ENCODE measurements around the gene GUCD1.

Gene GUCD1

DNA sequence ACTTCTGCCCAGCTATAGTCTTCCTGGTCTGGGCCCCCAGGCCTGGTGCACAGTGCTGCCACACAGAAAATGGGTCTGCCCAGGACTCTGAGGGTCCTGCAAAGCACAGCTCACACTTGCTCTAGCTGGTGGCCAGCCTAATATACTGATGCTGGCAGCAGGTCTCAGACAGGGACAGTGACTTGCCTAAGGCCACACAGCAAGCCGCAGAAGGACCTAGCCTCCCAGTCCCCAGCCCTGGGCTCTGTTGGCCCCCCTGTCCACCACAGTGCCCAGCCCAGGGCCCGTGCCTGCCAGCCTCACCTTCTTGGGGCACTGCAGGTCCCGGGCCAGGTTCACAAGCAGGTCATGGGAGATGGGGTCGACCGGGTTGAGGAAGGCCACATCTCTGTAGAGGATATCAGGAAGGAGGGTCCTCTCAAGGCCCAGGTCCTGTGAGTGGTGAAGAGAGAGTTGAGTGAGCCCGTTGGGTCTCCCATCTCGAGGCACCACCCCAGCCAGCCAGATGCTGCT lies 34.6 kb upstream of the GUCD1 start:
- DNase-seq, result no peak

DNA sequence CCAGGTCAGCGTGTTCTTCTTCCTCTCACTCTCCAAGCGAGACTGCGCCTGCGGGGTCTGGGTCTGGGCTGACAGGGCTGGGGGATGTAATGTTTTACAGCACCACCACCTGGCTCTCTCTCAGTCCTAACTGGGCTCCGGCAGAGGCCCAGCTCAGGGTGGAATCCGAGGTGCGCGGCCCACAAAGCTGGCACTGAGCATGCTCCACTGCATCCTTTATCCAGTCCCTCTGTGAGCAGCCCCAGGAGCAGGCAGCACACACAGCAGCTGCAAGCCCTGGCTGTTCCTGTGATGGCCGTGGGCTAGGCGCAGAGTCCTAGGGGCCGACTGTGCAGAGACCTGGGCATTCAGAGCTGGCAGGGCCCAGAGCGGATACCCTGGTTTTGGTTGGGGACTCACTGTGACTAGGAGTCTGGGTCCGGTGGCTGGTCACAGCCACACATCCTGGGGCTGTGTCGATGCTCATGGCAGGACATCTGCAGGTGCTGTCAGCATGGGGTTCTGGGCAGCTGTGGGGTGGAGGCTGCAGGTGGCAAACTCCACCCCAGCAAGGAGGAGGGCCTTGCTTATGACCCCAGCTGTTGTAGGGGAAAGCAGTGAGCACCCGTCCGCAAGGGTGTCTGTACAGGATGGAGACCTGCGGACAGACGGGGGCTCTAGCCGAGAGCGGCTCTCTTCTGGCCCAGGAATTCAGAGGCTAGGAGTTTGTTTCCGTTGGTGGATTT lies 34.0 kb upstream of the GUCD1 start:
- DNase-seq, result no peak

DNA sequence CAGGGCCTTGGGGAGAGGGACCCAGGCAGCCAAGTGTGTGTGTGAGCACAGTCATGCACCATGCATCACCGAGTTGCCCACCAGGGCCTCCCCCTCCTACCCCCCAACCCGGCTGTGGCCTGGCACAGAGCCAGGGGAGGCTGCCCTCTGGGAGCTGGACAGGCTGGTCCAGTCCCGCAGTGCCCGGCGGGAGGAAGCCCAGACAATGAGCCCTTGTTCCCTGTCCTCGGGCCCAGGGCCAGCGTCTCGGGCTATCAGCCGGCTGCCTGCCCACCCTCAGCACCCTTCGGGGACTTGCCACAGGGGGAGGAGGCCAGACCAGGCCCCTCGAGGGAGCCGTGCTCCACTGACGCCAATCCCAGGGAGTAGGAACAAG lies 33.4 kb upstream of the GUCD1 start:
- DNase-seq, result no peak

DNA sequence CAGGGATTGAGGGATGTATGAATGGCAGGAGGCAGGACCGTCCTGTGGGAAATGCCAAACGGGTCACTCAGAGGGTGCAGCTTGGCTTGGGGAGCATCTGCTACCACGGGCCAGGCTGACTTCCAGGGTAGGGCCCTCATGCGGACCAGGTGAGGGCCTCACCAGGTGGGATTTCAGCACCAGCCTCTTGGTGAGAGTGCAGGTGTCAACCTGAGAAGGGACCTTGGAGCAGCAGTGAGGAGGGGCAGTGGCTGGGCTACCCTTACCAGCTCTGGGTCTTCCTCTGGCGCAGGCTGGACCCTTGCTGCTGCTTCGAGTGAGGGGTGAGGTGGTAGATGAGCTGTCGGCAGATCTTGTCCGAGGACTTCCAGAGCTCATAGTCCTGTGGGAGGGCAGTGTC lies 33.0 kb upstream of the GUCD1 start:
- DNase-seq, result no peak

DNA sequence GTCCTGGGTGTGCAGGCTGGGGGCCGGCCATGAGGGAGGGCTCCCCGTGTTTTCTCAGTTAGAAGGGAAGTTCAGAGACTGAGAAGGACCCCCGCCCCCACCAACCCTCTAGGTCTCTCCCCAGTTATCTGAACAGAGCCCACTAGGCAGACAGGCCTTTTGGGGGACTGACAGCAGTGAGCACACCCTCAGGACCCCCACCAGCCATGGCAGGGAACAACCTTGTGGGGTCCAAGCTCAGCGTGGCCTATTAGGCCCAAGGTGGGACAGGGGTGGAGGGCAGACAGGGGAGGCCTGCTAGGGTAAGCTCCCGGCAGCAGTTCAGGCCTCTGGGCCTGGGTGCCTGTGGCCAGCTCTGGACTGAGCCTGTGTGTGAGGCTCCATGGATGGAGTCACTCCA lies 32.3 kb upstream of the GUCD1 start:
- no peak for DNase-seq

DNA sequence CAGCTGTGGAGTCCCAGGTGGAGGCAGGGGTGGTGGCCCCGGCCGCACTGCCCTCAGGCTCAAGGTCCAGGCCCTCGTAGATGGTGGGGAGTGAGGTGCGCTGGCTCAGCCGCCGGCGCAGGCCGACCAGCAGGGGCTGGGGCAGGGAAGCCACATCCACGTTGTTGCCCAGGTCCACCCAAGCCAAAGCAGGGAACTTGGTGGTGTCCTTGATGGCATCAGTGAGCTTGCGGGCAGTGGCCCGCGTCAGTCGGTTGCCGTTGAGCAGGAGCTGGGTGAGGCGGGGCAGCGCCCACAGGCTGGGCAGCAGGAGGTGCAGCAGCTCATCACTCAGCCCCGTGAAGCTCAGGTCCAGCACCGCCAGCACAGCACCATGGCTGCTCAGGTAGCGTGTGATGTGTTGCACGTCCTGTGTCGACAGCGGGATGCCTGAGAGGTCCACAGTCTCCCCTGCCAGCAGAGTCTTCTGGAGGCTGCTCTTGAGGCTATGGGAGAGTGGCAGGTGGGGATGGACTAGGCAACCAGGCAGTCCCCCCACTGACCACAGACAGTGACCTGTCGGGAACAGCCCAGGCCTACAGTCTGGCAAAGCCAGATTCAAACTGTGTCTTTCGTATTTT lies 31.1 kb upstream of the GUCD1 start:
- DNase-seq, result no peak

DNA sequence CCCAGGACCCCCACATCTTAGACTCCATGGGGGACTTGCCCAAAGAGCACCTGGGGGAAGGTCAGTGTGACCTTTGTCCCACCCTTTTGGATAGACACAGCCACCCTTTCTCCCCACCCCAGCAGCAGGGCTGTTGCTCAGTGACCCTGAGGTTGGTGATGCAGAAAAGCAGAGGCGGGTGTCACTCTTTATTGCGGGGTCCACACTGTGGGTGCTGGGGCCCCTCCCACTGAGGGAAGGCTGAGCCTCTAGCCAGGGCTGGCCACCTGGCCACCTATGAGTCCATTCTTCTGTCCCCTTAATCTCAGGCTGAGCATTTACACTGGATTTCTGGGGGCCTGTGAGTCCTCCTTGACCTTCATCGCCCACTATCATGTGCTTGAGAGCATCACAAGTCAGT lies 30.5 kb upstream of the GUCD1 start:
- no peak for DNase-seq

DNA sequence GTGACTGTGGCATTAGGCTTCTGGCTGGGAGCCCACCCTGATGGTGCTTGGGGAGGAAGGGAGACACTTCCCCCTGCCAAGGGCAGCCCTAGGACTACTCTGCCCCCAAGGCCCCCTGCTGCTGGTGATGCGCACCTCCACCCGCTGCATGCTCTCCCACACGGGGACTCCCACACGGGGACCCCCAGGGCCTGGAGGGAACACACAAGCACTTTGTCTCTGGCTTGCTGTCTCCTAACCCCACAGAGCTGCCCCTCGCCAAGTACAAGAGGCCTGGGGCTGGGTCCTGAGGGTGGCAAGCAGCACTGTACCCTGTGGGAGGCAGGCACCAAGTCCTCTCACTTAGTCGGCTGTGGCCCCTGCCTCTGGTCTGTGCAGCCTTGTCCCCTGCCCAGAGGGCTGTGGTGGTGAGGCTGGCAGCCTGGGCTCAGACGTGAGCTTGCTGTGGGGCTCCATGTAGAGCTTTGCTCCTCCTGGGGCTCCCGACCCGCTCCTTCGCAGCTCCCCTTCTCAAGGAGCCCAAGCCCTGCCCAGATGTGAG lies 30.0 kb upstream of the GUCD1 start:
- no peak for DNase-seq

DNA sequence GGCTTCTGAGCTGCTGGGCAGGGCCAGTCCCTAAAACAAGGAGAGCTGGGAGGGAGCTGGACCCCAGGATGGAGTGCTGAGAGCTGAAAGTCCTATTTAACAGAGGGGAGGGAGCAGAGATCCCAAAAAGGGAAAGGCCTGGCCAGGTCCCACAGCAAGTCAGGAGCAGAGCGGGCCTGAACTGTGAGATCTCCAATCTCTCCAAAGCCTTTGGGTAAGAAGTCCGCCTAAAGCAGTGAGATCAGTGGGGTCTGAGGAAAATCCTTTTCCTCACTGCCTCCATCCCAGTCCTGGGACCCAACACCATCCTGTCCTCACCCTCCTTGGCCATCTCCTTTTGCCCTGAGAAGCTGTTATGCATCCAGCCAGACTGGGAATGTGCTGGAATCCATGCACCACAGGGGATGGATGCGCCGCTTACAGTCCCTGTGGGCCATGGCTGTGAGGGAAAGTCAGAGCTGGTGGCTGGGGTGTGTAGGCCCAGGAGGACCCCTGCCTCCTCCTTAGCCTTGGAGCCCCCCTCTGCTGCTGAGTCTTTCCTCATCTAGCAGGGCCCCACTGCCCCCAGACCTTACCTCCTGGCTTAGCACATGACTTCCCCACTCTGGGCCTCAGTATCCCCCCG lies 29.3 kb upstream of the GUCD1 start:
- no peak for DNase-seq

DNA sequence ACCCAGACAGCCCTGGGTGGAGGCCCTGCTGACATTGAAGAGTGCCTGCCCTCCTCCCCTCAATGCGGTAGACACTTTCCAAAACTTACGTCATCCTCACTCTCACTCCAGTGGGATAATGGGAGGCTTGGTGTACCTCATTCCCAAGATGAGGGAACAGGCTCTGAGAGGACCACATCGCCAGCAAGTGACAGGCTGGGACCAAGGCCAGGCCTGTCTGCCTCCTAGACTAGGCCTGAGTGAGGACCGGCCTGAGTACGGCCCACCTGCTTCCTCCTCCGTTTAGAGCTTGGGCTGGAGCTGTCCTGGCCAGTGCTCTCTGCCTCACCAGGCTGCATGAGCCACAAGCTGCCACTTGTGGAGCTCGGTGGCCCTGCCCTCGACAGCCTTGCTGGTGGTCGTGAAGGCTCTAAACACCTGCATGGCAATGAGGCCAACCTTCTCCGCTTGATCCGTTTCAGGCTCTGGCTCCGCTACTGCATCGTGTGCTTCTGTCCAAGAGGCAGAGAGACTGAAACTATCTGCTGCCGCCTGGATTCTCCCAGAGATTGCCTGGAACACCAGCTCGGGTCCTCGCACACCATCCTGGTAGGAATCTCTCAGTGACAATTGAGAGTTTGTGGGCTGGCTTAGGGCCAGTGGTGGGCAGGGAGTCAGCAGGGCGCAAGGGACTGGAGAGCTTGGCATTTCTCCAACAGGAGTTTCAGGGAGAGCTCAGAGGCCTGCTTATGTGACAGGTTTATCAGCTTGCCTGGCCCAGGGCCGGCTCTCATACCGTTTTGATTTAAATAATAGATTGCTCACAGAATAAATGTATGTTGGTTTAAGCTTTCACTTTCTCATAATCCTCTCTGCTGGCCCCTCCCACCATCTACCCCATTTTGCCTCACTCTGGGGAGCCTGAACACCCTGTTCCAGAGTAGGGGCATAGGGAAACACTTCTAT lies 28.6 kb upstream of the GUCD1 start:
- DNase-seq, result no peak

DNA sequence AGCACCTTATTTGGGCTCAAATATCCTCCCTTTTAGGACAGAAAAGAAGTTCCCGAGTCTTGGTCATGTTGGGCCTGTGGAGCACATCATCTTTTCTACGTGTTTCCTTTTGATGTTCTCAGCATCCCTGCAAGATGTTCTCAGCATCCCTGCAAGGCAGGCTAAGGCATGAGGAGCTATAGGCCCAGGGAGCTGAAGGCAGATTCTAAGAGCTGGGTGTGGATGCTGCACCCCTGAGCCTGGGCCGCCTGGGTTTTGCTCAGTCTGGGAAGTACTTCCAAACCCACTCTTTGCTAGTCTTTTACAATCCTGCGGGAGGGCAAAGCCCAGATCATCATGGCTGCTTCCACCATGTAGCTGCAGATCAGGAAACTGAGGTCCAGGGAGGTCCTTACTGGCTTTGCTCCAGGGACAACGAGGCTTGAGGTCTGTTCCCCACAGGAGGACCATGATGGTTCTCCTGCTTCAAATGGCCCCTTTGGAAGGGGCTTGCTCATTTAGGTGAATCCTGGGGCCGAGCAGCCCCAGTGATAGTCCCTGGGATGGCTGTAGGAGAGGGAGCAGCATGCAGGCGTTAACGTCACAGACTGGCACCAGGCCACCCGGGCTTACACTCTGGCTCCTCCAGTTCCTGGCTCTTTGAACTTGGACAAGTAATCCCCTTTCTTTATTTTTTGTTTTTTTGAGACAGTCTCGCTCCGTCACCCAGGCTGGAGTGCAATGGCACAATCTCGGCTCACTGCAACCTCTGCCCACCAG lies 27.3 kb upstream of the GUCD1 start:
- no peak for DNase-seq

DNA sequence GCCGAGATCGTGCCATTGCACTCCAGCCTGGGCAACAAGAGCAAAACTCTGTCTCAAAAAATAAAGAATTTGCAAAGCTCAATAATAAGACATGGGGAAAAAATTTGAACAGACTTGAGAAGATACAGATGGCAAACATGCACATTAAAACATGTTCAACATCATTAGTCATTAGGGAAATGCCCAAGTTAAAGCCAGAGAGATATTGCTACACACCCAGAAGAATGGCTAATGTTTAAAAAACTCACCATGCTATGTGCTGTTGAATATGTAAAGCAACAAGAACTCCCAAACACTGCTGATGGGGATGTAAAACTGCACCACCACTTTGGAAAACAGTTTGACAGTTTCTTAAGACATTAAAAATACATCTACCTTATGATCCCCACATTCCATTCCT lies 25.3 kb upstream of the GUCD1 start:
- no peak for DNase-seq

DNA sequence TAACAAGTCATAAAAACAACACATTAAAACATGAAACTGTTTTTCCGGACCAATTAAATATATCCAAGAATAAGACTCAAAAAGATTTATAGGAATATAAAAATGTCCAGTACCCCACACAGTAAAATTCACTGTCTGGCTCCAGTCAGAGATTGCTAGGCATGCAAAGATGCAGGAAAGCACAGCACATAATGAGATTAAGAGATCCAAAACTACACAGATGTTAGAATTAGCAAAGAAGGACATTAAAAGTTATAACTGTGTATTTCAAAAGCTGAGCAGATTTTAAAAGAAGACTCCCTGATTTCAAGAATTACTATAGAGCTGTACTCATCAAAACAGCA lies 24.3 kb upstream of the GUCD1 start:
- DNase-seq, result no peak

DNA sequence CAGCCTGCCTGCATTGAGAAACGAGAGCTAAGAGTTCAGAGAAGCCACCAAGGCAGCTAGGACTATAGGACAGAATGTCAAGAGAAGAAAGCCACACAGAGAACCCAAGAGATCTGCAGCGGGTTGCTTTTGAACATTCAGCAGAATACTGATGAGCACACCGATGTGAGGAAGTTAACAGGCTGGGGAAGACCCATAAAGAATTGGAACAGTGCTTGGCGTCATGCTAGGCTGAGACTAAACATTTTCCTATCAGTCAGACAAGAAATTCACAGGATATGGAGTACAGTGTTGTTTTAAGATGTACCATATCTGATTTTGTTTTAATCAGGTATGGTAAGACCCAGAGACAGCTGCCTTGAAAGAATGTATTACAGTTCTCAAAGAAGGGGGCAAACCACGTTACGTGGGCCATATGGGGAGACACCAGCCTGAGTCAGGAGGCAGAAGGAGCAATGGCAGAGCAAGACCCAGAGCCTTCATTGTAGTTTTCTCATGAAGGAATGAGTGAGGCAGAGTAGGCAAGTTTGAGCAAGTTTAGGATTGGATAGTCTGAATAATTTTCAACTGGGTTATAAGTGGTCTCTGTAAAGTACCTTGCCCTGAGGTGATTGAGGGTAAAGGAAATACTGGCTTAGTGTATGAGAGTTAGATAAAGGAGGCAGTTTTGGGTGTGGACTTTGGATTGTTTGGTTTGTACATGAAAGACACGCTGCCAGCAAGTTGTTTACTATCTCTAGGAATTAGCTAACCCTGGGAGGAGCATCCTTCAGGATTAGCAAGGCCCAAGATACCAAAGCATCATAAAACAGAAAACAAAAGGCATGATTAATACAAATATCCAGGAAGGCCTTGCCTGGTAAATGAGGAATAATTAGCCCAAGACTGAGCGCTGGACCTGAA lies 23.7 kb upstream of the GUCD1 start:
- no peak for DNase-seq

DNA sequence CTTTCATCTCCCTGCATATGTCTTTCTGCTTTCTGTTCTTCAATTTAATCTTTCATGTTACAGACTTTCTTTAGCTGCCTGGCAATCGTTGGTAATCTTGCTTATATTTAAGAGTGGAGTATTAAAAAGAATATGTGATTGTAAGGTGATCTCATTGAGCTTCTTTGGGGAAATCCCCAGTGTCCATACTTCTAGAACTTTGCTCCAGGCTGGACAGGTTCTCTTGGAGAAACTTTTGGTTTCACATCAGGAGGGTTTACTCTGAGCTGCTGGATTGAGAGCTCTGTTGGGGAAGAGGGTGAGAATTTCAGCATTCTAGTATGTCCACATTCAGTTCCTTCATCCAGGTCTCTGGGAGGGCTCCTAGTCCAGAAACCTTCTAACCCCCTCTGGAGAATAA lies 21.8 kb upstream of the GUCD1 start:
- DNase-seq, result no peak

DNA sequence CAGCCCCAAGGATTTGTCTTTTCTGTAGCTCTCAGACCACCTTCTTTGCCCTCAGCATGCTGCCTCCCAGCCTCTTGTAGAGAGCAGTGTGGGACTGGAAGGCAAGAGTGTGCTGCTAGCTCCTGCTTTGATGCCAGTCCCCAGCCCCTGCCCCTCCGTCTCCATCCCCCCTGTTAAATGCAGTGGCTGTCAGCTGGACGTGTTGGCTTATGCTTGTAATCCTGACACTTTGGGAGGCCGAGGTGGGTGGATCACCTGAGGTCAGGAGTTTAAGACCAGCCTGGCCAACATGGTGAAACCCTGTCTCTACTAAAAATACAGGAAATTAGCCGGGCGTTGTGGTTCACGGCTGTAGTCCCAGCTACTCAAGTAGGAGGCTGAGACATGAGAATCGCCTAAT lies 16.3 kb upstream of the GUCD1 start:
- DNase-seq, result no peak

DNA sequence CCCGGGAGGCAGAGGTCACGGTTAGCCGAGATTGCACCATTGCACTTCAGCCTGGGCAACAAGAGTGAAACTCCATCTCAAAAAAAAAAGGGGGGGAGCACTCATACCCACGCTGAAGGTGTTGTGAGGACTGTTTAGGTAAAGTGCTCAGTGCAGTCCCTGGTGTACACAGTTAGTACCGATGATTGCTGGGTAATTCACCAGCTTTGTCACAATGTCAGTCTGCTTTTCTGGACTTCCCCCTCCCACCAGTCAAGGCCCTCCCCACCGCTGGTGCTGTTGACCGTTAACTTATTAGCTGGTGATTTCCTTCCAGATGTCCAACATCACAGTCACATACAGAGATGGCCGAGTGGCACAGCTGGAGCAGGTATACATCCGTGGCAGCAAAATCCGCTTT lies 12.7 kb upstream of the GUCD1 start:
- no peak for DNase-seq

DNA sequence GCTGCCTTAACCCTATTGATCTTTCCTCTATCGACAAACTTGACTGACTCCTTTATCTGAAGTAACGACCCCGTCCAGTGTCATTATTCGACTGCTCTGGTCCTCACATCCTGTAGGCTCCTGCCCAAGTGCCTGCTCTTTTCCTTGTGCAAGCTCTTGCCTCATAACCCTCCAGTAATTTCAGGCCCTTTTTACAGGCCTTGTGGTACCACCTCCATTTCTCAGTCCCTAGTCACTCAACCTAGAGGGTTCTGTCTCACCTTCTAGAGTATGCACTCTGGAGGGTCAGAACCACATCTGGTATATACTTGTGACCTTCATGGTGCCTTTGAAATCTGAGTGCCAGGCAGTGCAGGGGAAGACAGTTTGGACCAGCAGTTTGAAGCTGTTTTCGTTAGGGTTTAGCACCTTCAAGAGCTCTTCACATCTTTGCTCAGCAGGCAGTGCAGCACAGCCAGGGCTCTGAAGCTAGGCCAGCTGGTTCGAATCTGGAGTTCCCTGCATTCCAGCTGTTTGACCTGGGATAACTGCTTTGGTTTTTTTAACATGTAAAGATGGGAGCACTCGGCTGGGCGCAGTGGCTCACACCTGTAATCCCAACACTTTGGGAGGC lies 12.1 kb upstream of the GUCD1 start:
- no peak for DNase-seq

DNA sequence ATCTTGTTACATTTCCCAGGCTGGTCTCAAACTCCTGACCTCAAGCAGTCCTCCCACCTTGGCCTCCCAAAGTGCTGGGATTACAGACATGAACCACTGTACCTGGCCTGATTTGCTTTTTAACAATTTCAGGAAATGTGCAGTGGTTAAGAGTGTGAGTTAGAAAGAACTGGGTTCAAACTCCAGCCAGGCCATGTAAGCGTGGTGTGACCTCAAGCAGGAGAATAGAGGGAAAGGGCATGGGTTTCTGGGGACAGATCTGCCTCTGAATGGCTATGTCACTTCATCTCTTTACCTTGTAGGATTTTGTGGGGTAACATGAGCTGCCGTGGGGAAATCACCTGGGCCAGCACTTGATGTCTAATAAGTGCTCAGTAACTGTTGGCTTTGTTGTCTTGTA lies 10.1 kb upstream of the GUCD1 start:
- no peak for DNase-seq

DNA sequence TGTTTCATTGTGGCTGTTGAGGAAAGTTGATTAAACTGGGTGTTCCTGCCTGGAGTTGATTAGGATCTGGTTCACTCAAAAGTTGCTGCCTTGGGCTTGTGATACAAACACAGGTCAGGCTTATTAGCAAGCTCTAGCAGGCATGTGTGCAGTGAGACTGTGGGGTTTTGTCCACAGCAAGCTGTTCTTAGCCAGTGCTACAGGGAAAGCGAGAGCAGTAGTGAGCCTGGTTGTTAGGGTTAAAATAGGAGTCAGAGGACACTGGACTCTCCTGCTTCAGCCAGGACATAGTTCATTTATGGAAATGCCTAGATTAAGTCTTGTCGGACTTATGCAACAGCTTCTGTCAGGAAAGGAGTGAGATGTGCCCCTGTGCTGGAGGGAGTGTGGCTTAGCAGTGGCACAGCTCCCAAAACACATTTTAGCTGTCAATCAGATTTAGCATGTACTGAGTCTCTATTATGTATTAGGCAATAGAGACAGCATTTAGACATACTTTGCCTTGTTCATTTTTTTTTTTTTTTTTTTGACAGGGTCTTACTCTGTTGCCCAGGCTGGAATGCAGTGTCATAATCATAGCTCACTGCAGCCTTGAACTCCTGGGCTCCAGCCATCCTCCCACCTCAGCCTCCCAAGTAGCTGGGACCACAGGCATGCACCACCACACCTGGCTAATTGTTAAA lies 9.6 kb upstream of the GUCD1 start:
- DNase-seq, result no peak
